Measurements from ENCODE around the gene FBLN1. TPM values are rescaled to one million over a fixed set of nuclear protein-coding genes. Genes with fewer than 3 reads are reported as not detected.
A peak's percentile ranks its signal among the peaks of the same experiment; 100 is the strongest.

Gene FBLN1
- total and polyA plus RNA-seq, 2 of the 13 experiments (the other 11 are each of a cell fraction or from before 2014, with no cell fraction given), result 37.3 to 103 TPM

GRCh38 chr22:45597460-45598192, 94.9 kb downstream of the FBLN1 start (continued):
- TF ChIP-seq ZBTB14 (CRISPR knock-in tag; IDR thresholded peaks at IDR 0.05), result no peak
- TF ChIP-seq FLYWCH1 (CRISPR knock-in tag; IDR thresholded peaks at IDR 0.05), result no peak
- no peak for TF ChIP-seq ZNF460 (CRISPR knock-in tag; IDR thresholded peaks at IDR 0.05; ENCODE audit: borderline replicate concordance)
- TF ChIP-seq ZNF691 (CRISPR knock-in tag; IDR thresholded peaks at IDR 0.05; ENCODE audit: borderline replicate concordance, low read depth), result peak; percentile 91; the same call in 1 of the 2 replicates
- TF ChIP-seq MLXIP (CRISPR knock-in tag; IDR thresholded peaks at IDR 0.05; ENCODE audit: borderline replicate concordance), result no peak
- peak; percentile 39 for TF ChIP-seq SKI (IDR thresholded peaks at IDR 0.05; ENCODE audit: partially characterized antibody)
- 0 out of 2 replicates have a peak, but pooled peaks have one; percentile 32 for TF ChIP-seq ZNF552 (CRISPR knock-in tag; IDR thresholded peaks at IDR 0.05; ENCODE audit: borderline replicate concordance)
- TF ChIP-seq MAFF (IDR thresholded peaks at IDR 0.05; ENCODE audit: low read depth, low read length), result no peak
- TF ChIP-seq ERF (CRISPR knock-in tag; IDR thresholded peaks at IDR 0.05), result peak; percentile 77; the same call in 1 of the 2 replicates
- TF ChIP-seq ZBTB42 (CRISPR knock-in tag; IDR thresholded peaks at IDR 0.05), result no peak
- no peak for TF ChIP-seq THAP9 (CRISPR knock-in tag; IDR thresholded peaks at IDR 0.05; ENCODE audit: borderline replicate concordance)
- peak; percentile 86 for TF ChIP-seq TFAP4 (IDR thresholded peaks at IDR 0.05; ENCODE audit: borderline replicate concordance, low read depth)
- no peak for TF ChIP-seq PHF20 (CRISPR knock-in tag; IDR thresholded peaks at IDR 0.05)
- TF ChIP-seq ZNF775 (CRISPR knock-in tag; IDR thresholded peaks at IDR 0.05; ENCODE audit: borderline replicate concordance), result peak; percentile 81; the same call in 1 of the 2 replicates
- TF ChIP-seq AFF4 (CRISPR knock-in tag; IDR thresholded peaks at IDR 0.05), result no peak

Measured in HepG2 (cell line).